ENCODE measurements around the gene PLVAP. TPM values are rescaled to one million over a fixed set of nuclear protein-coding genes. Genes with fewer than 3 reads are reported as not detected.

Gene PLVAP
- total and polyA plus RNA-seq, 9 of the 15 experiments (the other 6 are each of a cell fraction or from before 2014, with no cell fraction given) = 0.09 to 0.84 (median 0.51) TPM; not detected in 4

DNA sequence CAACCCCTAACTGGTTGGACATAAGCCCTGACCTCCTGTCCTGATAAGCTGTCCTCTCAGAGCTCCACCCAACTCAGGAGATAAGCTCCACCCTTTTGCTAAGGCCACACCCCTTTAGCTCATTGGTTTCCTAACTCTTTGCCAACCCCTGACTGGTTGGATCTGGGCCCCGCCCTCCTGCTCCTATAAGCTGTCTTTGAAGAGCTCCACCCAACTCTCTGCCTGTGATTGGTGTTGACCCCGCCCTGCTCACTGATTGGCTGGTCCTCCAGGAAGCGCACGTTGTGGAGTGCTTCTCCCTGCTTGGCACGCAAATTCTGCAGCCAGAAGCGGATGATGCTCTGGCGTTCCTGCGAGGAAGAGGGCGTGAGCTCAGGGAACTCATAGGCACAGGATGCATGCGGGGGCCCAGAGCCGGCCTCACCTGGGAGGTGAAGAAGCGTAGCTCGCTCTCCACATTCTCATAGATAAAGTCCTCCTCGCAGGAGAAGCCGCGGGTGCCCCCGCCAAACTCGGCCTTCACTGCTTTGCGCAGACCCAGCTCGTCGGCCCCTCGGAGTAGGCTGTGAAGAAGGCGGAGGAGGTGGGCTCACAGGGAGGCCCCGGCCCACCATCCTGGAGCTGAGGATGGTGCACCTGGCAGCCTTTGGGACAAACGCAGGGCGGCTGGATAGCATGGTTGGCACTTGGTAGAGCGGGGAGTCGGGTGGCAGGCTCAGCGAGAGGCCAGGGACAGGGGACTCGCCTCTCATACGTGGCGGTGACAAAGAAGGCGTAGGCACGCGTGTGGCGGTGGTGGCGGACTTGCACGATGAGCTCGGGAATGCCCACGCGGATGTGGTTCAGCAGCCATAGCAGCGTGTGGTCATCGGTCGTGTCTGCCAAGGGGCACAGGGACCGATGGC lies 44.2 kb downstream of the PLVAP start:
- Histone ChIP-seq H4K20me1 (replicated peaks; ENCODE audit: control insufficient read depth, insufficient read depth, low read length) (no peaks in the 10 kb centered on the region), H3K9me1 (ENCODE audit: control insufficient read depth, insufficient read depth, low read length) (no peaks in the 10 kb centered on the region), H3K27me3 (ENCODE audit: control insufficient read depth in 2 of 2, insufficient read depth in 2 of 2, low read length in 2 of 2) (no peaks in the 10 kb centered on the region), H3K9me3 (replicated peaks; ENCODE audit: control insufficient read depth, insufficient read depth, low read depth, low read length) (no peaks in the 10 kb centered on the region; the same call in 1 of the 2 replicates), H3K9ac (ENCODE audit: insufficient read depth in 1 of 2, low read depth in 2 of 2, low read length in 2 of 2) (peak overlapping the region in 1 of 2 experiments; percentile 71; a peak in 2 of 4 replicates), H2AFZ (ENCODE audit: low read depth, low read length) (no peak overlapping the region), H3K4me3 (no peak overlapping the region), H3K4me2 (ENCODE audit: insufficient read depth, low read length) (0 out of 2 replicates have a peak overlapping the region, but pooled peaks have one; percentile 30), H3K79me2 (ENCODE audit: control insufficient read depth, insufficient read depth, low read length) (peaks cover 13% of the 10 kb centered on the region; the same call in 2 of the 3 replicates), H3K4me1 (replicated peaks in 1 of 2; ENCODE audit: control insufficient read depth in 2 of 2, insufficient read depth in 2 of 2, low read length in 2 of 2) (peaks cover 22 to 71% of the 10 kb centered on the region in 2 experiments; a peak in 4 of 5 replicates), H3K36me3 (ENCODE audit: control insufficient read depth, insufficient read depth, low read length) (peaks cover 7% of the 10 kb centered on the region; the same call in 1 of the 3 replicates), H3K27ac (ENCODE audit: extremely low read depth, low read depth, low read length) (no peak overlapping the region)
- ChIA-PET CTCF (ENCODE audit: low intra/inter-chr PET ratio) (no interaction called here), POLR2A (interaction anchor here (0.5 to 7.9 kb wide), 18 partner anchors 9 to 1055 kb away, joined by 3 to 78 read pairs (median 3); partner anchors contain the start of gene DDA1)
- BruUV-seq (replicated peaks) = TSS peak; percentile 17
- in situ Hi-C loops (cut with MboI) (no loop called here), intact Hi-C loops (cut with micrococcal nuclease) (no loop called here)
- peak; percentile 99 for FAIRE-seq
- peak; percentile 78 for ATAC-seq
- WGBS (ENCODE audit: insufficient coverage, low coverage, missing lambda C conversion rate) = 81% methylated on average over 45 of the region's 45 CpGs
- peak; percentile 85 to 97 (median 94) for DNase-seq (ENCODE audit: extremely low read depth in 1 of 4, low spot score in 3 of 4)
- TF ChIP-seq PML (IDR thresholded peaks at IDR 0.05; ENCODE audit: low read length) (0 out of 2 replicates have a peak, but pooled peaks have one; percentile 36), HDGF (IDR thresholded peaks at IDR 0.05) (0 out of 2 replicates have a peak, but pooled peaks have one; percentile 30), NFYB (IDR thresholded peaks at IDR 0.05; ENCODE audit: extremely low read depth, insufficient read length) (peak; percentile 92), PRPF4 (IDR thresholded peaks at IDR 0.05; ENCODE audit: insufficient read depth, low read depth, low read length, poor library complexity, severe bottlenecking) (no peak), EWSR1 (IDR thresholded peaks at IDR 0.05; ENCODE audit: borderline replicate concordance, low read depth, partially characterized antibody) (no peak), TAF1 (IDR thresholded peaks at IDR 0.05; ENCODE audit: control insufficient read depth, extremely low read depth, insufficient read depth, low read length, severe bottlenecking) (no peak), CXXC5 (CRISPR knock-in tag; IDR thresholded peaks at IDR 0.05) (peak; percentile 48), DPF2 (IDR thresholded peaks at IDR 0.05) (no peak), KAT7 (CRISPR knock-in tag; IDR thresholded peaks at IDR 0.05; ENCODE audit: borderline replicate concordance) (no peak), CBFB (CRISPR knock-in tag; IDR thresholded peaks at IDR 0.05) (peak; percentile 84; the same call in 1 of the 2 replicates), MCM3 (IDR thresholded peaks at IDR 0.05) (no peak), TBL1XR1 (IDR thresholded peaks at IDR 0.05; ENCODE audit: low read length in 2 of 2) (no peak; a peak in 1 of 4 replicates)
- TF ChIP-seq, protein P1, sequence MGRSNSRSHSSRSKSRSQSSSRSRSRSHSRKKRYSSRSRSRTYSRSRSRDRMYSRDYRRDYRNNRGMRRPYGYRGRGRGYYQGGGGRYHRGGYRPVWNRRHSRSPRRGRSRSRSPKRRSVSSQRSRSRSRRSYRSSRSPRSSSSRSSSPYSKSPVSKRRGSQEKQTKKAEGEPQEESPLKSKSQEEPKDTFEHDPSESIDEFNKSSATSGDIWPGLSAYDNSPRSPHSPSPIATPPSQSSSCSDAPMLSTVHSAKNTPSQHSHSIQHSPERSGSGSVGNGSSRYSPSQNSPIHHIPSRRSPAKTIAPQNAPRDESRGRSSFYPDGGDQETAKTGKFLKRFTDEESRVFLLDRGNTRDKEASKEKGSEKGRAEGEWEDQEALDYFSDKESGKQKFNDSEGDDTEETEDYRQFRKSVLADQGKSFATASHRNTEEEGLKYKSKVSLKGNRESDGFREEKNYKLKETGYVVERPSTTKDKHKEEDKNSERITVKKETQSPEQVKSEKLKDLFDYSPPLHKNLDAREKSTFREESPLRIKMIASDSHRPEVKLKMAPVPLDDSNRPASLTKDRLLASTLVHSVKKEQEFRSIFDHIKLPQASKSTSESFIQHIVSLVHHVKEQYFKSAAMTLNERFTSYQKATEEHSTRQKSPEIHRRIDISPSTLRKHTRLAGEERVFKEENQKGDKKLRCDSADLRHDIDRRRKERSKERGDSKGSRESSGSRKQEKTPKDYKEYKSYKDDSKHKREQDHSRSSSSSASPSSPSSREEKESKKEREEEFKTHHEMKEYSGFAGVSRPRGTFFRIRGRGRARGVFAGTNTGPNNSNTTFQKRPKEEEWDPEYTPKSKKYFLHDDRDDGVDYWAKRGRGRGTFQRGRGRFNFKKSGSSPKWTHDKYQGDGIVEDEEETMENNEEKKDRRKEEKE (IDR thresholded peaks at IDR 0.05; ENCODE audit: borderline replicate concordance in 1 of 2, control insufficient read depth in 1 of 2, low read depth in 2 of 2, low read length in 1 of 2) = no peak
- TF ChIP-seq, protein P2, sequence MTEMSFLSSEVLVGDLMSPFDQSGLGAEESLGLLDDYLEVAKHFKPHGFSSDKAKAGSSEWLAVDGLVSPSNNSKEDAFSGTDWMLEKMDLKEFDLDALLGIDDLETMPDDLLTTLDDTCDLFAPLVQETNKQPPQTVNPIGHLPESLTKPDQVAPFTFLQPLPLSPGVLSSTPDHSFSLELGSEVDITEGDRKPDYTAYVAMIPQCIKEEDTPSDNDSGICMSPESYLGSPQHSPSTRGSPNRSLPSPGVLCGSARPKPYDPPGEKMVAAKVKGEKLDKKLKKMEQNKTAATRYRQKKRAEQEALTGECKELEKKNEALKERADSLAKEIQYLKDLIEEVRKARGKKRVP (CRISPR knock-in tag; IDR thresholded peaks at IDR 0.05) = no peak
- TF ChIP-seq, protein P3, sequence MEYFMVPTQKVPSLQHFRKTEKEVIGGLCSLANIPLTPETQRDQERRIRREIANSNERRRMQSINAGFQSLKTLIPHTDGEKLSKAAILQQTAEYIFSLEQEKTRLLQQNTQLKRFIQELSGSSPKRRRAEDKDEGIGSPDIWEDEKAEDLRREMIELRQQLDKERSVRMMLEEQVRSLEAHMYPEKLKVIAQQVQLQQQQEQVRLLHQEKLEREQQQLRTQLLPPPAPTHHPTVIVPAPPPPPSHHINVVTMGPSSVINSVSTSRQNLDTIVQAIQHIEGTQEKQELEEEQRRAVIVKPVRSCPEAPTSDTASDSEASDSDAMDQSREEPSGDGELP (CRISPR knock-in tag; IDR thresholded peaks at IDR 0.05; ENCODE audit: borderline replicate concordance) = peak; percentile 60; the same call in 1 of the 2 replicates

All from K562 (cell line).